Stomach (tissue), 4 donors: ENCODE measurements around the gene ADGRF5.

ENCODE experiments used
- CTCF ChIP-seq, 7 experiments: fragments of 450-650 bp in 4 of 7; fragments of 200-600 bp in 3 of 7; sonication (generic) in 3 of 7; IDR thresholded peaks; one replicate each; pipeline ENCODE4 v1.5.1; 2016 to 2019; ENCODE audit warnings: antibody characterized with exemption in 7 of 7, control low read depth in 2 of 7, mild to moderate bottlenecking in 1 of 7
- POLR2A ChIP-seq, 4 donors: fragments of 450-650 bp; IDR thresholded peaks; one replicate each; pipeline ENCODE4 v1.6.1; 2016; ENCODE audit warnings: antibody characterized with exemption in 4 of 4, control low read depth in 2 of 4, mild to moderate bottlenecking in 1 of 4, moderate library complexity in 1 of 4
- POLR2AphosphoS5 ChIP-seq, 3 donors: sonication (generic); formaldehyde crosslinking; IDR thresholded peaks; one replicate each; pipeline ENCODE4 v1.6.1; 2016; ENCODE audit warnings: antibody characterized with exemption in 3 of 3

GRCh38 chr6:46963039-46963438 lies 41.3 kb upstream of the ADGRF5 start:
- TF ChIP-seq CTCF (IDR thresholded peaks at IDR 0.05): no peak
- no peak for TF ChIP-seq POLR2AphosphoS5 (IDR thresholded peaks at IDR 0.05)
- no peak for TF ChIP-seq POLR2A (IDR thresholded peaks at IDR 0.05)
